ENCODE results near the gene SETD1A. TPM values are rescaled to one million over a fixed set of nuclear protein-coding genes. Genes with fewer than 3 reads are reported as not detected.

Gene SETD1A
- total RNA-seq, 8 experiments from 2014 or later: 3.5 to 17.0 (median 6.6) TPM

- ATAC-seq (replicated peaks in 6 of 8): peak in 4 of 8 experiments; percentile 7 to 33 (median 18)
- 79 to 100% (median 95%) methylated on average over 4 to 15 of the region's 33 CpGs; no CpG with 5 or more reads in 1 of the 10 experiments for WGBS, 10 experiments
- no peaks in the 10 kb centered on the region for H3K4me1 ChIP-seq (replicated peaks in 1 of 2)
- H3K27ac ChIP-seq: no peak overlapping the region
- no peak overlapping the region for H3K4me3 ChIP-seq
- in situ Hi-C loops (cut with MboI; ENCODE audit: low pct_unique_long_range_greater_than_20kb in 2 of 9, low sequenced_read_pairs in 9 of 9, unreplicated experiment in 9 of 9): loop anchor here in 2 of 9 experiments (25.0 kb wide), 2 partner anchors 498 to 898 kb away; partner anchors contain the start of genes ARMC5 (in 2 of the 2), TGFB1I1 (in 2 of the 2) and ZNF267 (in 1 of the 2)
Measured at GRCh38 chr16:30964574-30965226, 7.1 kb downstream of the SETD1A start.

- no peaks in the 10 kb centered on the region for H3K4me1 ChIP-seq (replicated peaks in 1 of 2)
- no CpG with 5 or more reads among the region's 15 CpGs for WGBS, 10 experiments
- H3K27ac ChIP-seq: no peak overlapping the region
- in situ Hi-C loops (cut with MboI; ENCODE audit: low pct_unique_long_range_greater_than_20kb in 2 of 9, low sequenced_read_pairs in 9 of 9, unreplicated experiment in 9 of 9): loop anchor here in 2 of 9 experiments (25.0 kb wide), 2 partner anchors 497 to 897 kb away; partner anchors contain the start of genes ARMC5 (in 2 of the 2), TGFB1I1 (in 2 of the 2) and ZNF267 (in 1 of the 2)
- no peak overlapping the region for H3K4me3 ChIP-seq
- peak in 4 of 8 experiments; percentile 3 to 35 (median 20) for ATAC-seq (replicated peaks in 6 of 8)
Measured at GRCh38 chr16:30965436-30965835, 7.9 kb downstream of the SETD1A start.

GRCh38 chr16:30966033-30966619, 8.6 kb downstream of the SETD1A start:
- in situ Hi-C loops (cut with MboI; ENCODE audit: low pct_unique_long_range_greater_than_20kb in 2 of 9, low sequenced_read_pairs in 9 of 9, unreplicated experiment in 9 of 9): loop anchor here in 2 of 9 experiments (25.0 kb wide), 2 partner anchors 496 to 896 kb away; partner anchors contain the start of genes ARMC5 (in 2 of the 2), TGFB1I1 (in 2 of the 2) and ZNF267 (in 1 of the 2)
- WGBS, 10 experiments: 85 to 100% (median 98%) methylated on average over 1 to 5 of the region's 19 CpGs; no CpG with 5 or more reads in 6 of the 10 experiments
- Histone ChIP-seq H3K4me3 (no peak overlapping the region), H3K4me1 (replicated peaks in 1 of 2) (no peaks in the 10 kb centered on the region), H3K27ac (no peak overlapping the region)
- ATAC-seq (replicated peaks in 6 of 8): no peak

DNA sequence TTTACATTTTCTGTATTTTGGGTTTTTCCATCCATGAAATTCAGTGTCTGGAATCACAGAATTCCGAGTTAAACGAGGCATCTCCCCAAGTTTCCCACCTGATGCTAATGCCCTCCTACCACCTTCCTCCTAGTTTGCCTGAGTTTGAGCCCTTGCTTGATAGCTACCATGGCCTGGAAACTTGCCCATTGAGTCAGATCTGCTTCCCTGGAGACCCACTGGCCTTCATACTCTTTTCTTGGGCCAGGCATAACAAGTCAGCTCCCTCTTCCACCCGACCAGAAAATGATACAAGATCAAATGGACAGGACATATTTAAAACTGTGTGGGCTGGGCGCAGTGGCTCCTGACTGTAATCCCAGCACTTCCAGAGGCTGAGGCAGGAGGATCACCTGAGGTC, 10.2 kb downstream of the SETD1A start:
- in situ Hi-C loops (cut with MboI; ENCODE audit: low pct_unique_long_range_greater_than_20kb in 2 of 9, low sequenced_read_pairs in 9 of 9, unreplicated experiment in 9 of 9): loop anchor here in 2 of 9 experiments (25.0 kb wide), 2 partner anchors 495 to 895 kb away; partner anchors contain the start of genes ARMC5 (in 2 of the 2), TGFB1I1 (in 2 of the 2) and ZNF267 (in 1 of the 2)
- H3K4me3 ChIP-seq: no peak overlapping the region
- H3K27ac ChIP-seq: no peak overlapping the region
- no peak for ATAC-seq (replicated peaks in 6 of 8)
- 67 to 100% (median 97%) methylated on average over 1 to 3 of the region's 4 CpGs; no CpG with 5 or more reads in 4 of the 10 experiments for WGBS, 10 experiments
- H3K4me1 ChIP-seq (replicated peaks in 1 of 2): no peaks in the 10 kb centered on the region

GRCh38 chr16:30969246-30969842, 11.8 kb downstream of the SETD1A start:
- Histone ChIP-seq H3K4me1 (replicated peaks in 1 of 2) (no peaks in the 10 kb centered on the region), H3K4me3 (no peak overlapping the region), H3K27ac (no peak overlapping the region)
- 80 to 100% (median 91%) methylated on average over 1 to 5 of the region's 19 CpGs; no CpG with 5 or more reads in 2 of the 10 experiments for WGBS, 10 experiments
- no peak for ATAC-seq (replicated peaks in 6 of 8)
- in situ Hi-C loops (cut with MboI; ENCODE audit: low pct_unique_long_range_greater_than_20kb in 2 of 9, low sequenced_read_pairs in 9 of 9, unreplicated experiment in 9 of 9): loop anchor here in 2 of 9 experiments (25.0 kb wide), 2 partner anchors 493 to 893 kb away; partner anchors contain the start of genes ARMC5 (in 2 of the 2), TGFB1I1 (in 2 of the 2) and ZNF267 (in 1 of the 2)

GRCh38 chr16:30971298-30971697, 13.7 kb downstream of the SETD1A start:
- no peak for ATAC-seq (replicated peaks in 6 of 8)
- 91 to 97% (median 94%) methylated on average over 5 to 7 of the region's 14 CpGs; no CpG with 5 or more reads in 6 of the 10 experiments for WGBS, 10 experiments
- in situ Hi-C loops (cut with MboI; ENCODE audit: low pct_unique_long_range_greater_than_20kb in 2 of 9, low sequenced_read_pairs in 9 of 9, unreplicated experiment in 9 of 9): loop anchor here in 2 of 9 experiments (25.0 kb wide), 2 partner anchors 491 to 891 kb away; partner anchors contain the start of genes ARMC5 (in 2 of the 2), TGFB1I1 (in 2 of the 2) and ZNF267 (in 1 of the 2)
- Histone ChIP-seq H3K4me3 (no peak overlapping the region), H3K4me1 (replicated peaks in 1 of 2) (no peaks in the 10 kb centered on the region), H3K27ac (no peak overlapping the region)

- no peak overlapping the region for H3K4me3 ChIP-seq
- H3K27ac ChIP-seq: no peak overlapping the region
- ATAC-seq (replicated peaks in 6 of 8): peak in 1 of 8 experiments; percentile 39
- in situ Hi-C loops (cut with MboI; ENCODE audit: low pct_unique_long_range_greater_than_20kb in 2 of 9, low sequenced_read_pairs in 9 of 9, unreplicated experiment in 9 of 9): loop anchor here in 2 of 9 experiments (25.0 kb wide), 2 partner anchors 489 to 889 kb away; partner anchors contain the start of genes ARMC5 (in 2 of the 2), TGFB1I1 (in 2 of the 2) and ZNF267 (in 1 of the 2)
- 67 to 100% (median 93%) methylated on average over 1 to 6 of the region's 7 CpGs; no CpG with 5 or more reads in 1 of the 10 experiments for WGBS, 10 experiments
- H3K4me1 ChIP-seq (replicated peaks in 1 of 2): no peaks in the 10 kb centered on the region
Measured at GRCh38 chr16:30972872-30973271, 15.3 kb downstream of the SETD1A start.

DNA sequence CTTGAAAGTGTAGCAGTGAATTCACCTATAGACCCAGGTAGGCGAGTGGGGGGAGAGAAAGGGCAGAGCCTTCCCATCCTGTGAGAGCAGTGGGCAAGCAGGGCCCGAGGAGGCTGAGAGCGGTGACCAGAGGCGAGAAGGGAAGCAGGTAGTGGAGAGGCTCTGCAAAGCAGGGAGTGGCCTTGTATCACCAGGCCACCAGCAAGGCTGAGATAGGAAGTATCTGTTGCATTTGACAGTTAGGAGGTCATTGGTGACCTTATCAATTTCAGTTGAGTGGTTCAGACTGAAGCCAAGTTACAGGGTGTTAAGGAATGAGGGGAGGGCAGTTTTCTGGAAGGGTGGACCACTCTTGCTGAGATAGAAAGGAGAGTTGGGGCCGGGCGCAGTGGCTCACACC, 16.8 kb downstream of the SETD1A start:
- Histone ChIP-seq H3K4me1 (replicated peaks in 1 of 2) (no peaks in the 10 kb centered on the region), H3K27ac (no peak overlapping the region), H3K4me3 (no peak overlapping the region)
- WGBS, 10 experiments: 80 to 100% (median 100%) methylated on average over 1 to 3 of the region's 6 CpGs; no CpG with 5 or more reads in 4 of the 10 experiments
- in situ Hi-C loops (cut with MboI; ENCODE audit: low pct_unique_long_range_greater_than_20kb in 2 of 9, low sequenced_read_pairs in 9 of 9, unreplicated experiment in 9 of 9): loop anchor here in 2 of 9 experiments (25.0 kb wide), 2 partner anchors 488 to 888 kb away; partner anchors contain the start of genes ARMC5 (in 2 of the 2), TGFB1I1 (in 2 of the 2) and ZNF267 (in 1 of the 2)
- no peak for ATAC-seq (replicated peaks in 6 of 8)

DNA sequence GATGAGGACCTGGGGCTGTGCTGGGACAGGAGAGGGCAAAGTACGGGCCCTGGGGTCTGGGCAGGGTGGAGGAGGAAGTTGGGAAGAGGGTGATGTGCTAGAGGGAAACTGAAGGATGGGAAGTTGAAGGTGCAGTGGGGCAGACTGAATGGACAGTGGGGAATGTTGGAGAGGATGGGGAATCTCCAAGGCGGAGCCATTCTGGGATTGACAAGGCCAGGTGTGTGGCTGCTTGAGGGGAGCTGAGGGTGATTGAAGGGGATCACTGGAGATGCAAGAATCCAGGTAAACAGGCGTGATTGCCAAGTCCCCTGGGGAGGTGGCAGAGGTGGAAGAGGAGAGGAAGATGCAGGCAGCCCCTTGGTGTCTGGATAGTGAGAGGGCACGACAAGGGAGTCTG, 18.9 kb downstream of the SETD1A start:
- in situ Hi-C loops (cut with MboI; ENCODE audit: low pct_unique_long_range_greater_than_20kb in 2 of 9, low sequenced_read_pairs in 9 of 9, unreplicated experiment in 9 of 9): loop anchor here in 4 of 9 experiments (25.0 kb wide), 3 partner anchors 186 to 886 kb away; partner anchors contain the start of genes COX6A2 (in 2 of the 4), ZNF843 (in 2 of the 4), PRSS36 (in 1 of the 4) and ZNF267 (in 1 of the 4)

DNA sequence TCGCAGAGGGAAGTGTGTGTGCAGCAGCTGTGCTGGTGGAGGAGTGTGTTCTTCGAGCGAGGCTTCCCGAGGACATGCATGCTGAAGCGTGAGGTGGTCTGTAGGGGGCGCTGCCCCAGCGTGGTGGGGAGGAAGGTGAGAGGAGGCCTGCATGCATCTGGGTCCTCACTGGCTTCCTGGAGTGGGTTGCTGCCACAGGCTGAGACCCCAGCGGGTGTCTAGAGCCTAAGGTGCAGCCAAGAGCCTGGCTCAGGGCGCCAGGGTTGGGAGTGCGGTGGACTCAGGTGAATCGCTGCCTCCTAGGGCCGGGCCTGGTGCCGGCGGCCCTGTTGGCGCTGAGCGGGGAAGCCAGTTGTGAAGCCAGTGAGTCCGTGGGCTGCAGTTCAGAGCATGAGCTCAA, 19.9 kb downstream of the SETD1A start:
- in situ Hi-C loops (cut with MboI; ENCODE audit: low pct_unique_long_range_greater_than_20kb in 2 of 9, low sequenced_read_pairs in 9 of 9, unreplicated experiment in 9 of 9): loop anchor here in 4 of 9 experiments (25.0 kb wide), 3 partner anchors 185 to 885 kb away; partner anchors contain the start of genes COX6A2 (in 2 of the 4), ZNF843 (in 2 of the 4), PRSS36 (in 1 of the 4) and ZNF267 (in 1 of the 4)
- 0 to 100% (median 76%) methylated on average over 1 to 4 of the region's 17 CpGs; no CpG with 5 or more reads in 6 of the 10 experiments for WGBS, 10 experiments

More for the DNA sequence above, 18.9 kb downstream of the SETD1A start:
- ATAC-seq (replicated peaks in 6 of 8): no peak
- no peaks in the 10 kb centered on the region for H3K4me1 ChIP-seq (replicated peaks in 1 of 2)
- no peak overlapping the region for H3K4me3 ChIP-seq
- 93 to 100% (median 100%) methylated on average over 1 to 4 of the region's 4 CpGs; no CpG with 5 or more reads in 5 of the 10 experiments for WGBS, 10 experiments
- H3K27ac ChIP-seq: no peak overlapping the region

GRCh38 chr16:30979170-30980022, 21.8 kb downstream of the SETD1A start:
- no peak overlapping the region for H3K27ac ChIP-seq
- in situ Hi-C loops (cut with MboI; ENCODE audit: low pct_unique_long_range_greater_than_20kb in 2 of 9, low sequenced_read_pairs in 9 of 9, unreplicated experiment in 9 of 9): loop anchor here in 4 of 9 experiments (25.0 kb wide), 3 partner anchors 183 to 883 kb away; partner anchors contain the start of genes COX6A2 (in 2 of the 4), ZNF843 (in 2 of the 4), PRSS36 (in 1 of the 4) and ZNF267 (in 1 of the 4)
- H3K4me1 ChIP-seq (replicated peaks in 1 of 2): no peaks in the 10 kb centered on the region
- ATAC-seq (replicated peaks in 6 of 8): peak in 2 of 8 experiments; percentile 12 to 16
- no peak overlapping the region for H3K4me3 ChIP-seq
- 95 to 100% methylated on average over 2 to 4 of the region's 62 CpGs; no CpG with 5 or more reads in 8 of the 10 experiments for WGBS, 10 experiments

More for the DNA sequence above, 19.9 kb downstream of the SETD1A start:
- H3K4me3 ChIP-seq: no peak overlapping the region
- no peaks in the 10 kb centered on the region for H3K4me1 ChIP-seq (replicated peaks in 1 of 2)
- ATAC-seq (replicated peaks in 6 of 8): peak in 5 of 8 experiments; percentile 5 to 22 (median 17)
- H3K27ac ChIP-seq: no peak overlapping the region
